ENCODE measurements around the gene PLA2G12B.
"Not testable (repeated sequence)": the region's sequence is repeated elsewhere in the genome, so short reads cannot be mapped to it uniquely, and the experiment has no call there.

GRCh38 chr10:72917201-72917600, 37.4 kb downstream of the PLA2G12B start:
- not testable (repeated sequence) for TF ChIP-seq CTCF, POLR2A, POLR2AphosphoS5 (IDR thresholded peaks at IDR 0.05)

Measured in upper lobe of left lung (tissue), 4 donors.